ENCODE measurements around the gene EFR3B. TPM values are rescaled to one million over a fixed set of nuclear protein-coding genes. Genes with fewer than 3 reads are reported as not detected.

Gene EFR3B
- total RNA-seq, 1 experiment from 2014 or later, result not detected

- POLR2A ChIA-PET (ENCODE audit: unreplicated experiment), result no interaction called here
- DNase-seq, result no peak
- no peaks in the 10 kb centered on the region for H4K20me1 ChIP-seq (ENCODE audit: insufficient read depth)
- H3K36me3 ChIP-seq (ENCODE audit: low read depth), result no peaks in the 10 kb centered on the region
- H3K4me3 ChIP-seq, result no peak overlapping the region
- no peaks in the 10 kb centered on the region for H3F3A ChIP-seq (ENCODE audit: insufficient read depth, low read depth)
- no peaks in the 10 kb centered on the region for H3K9me3 ChIP-seq (ENCODE audit: insufficient read depth, low read depth)
- H3K4me2 ChIP-seq, result no peak overlapping the region
- H3K27ac ChIP-seq, result no peak overlapping the region
- no peaks in the 10 kb centered on the region for H3K79me2 ChIP-seq (ENCODE audit: low read depth)
- no peak for TF ChIP-seq EZH2 (IDR thresholded peaks at IDR 0.05; ENCODE audit: low read depth)
- no peak for TF ChIP-seq CTCF (conservative IDR thresholded peaks at IDR 0.05)
- no TSS peak for BruUV-seq (replicated peaks)
- H3K27me3 ChIP-seq (ENCODE audit: insufficient read depth, low read depth), result no peaks in the 10 kb centered on the region
- CTCF ChIA-PET, result no interaction called here
- H3K4me1 ChIP-seq (replicated peaks; ENCODE audit: insufficient read depth), result no peaks in the 10 kb centered on the region
- intact Hi-C loops (cut with micrococcal nuclease; ENCODE audit: unreplicated experiment), result no loop called here
- H3K9me2 ChIP-seq (ENCODE audit: insufficient read depth), result no peaks in the 10 kb centered on the region
- no peak overlapping the region for H2AFZ ChIP-seq
Observed at GRCh38 chr2:25202275-25202674, 160.4 kb downstream of the EFR3B start.

- CTCF ChIA-PET, result interaction anchor here (0.6 kb wide), 1 partner anchor 57 kb away, joined by 8 read pairs; no protein-coding TSS in a partner anchor
Observed at GRCh38 chr2:25204190-25204838, 162.4 kb downstream of the EFR3B start.

GRCh38 chr2:25207078-25207545, 165.2 kb downstream of the EFR3B start:
- Histone ChIP-seq H3K27ac (no peak overlapping the region), H2AFZ (no peak overlapping the region)

More at GRCh38 chr2:25204190-25204838, 162.4 kb downstream of the EFR3B start:
- intact Hi-C loops (cut with micrococcal nuclease; ENCODE audit: unreplicated experiment), result no loop called here
- Histone ChIP-seq H4K20me1 (ENCODE audit: insufficient read depth) (no peaks in the 10 kb centered on the region), H3K4me3 (no peak overlapping the region), H3K27me3 (ENCODE audit: insufficient read depth, low read depth) (no peaks in the 10 kb centered on the region), H3F3A (ENCODE audit: insufficient read depth, low read depth) (no peaks in the 10 kb centered on the region), H3K36me3 (ENCODE audit: low read depth) (no peaks in the 10 kb centered on the region), H3K79me2 (ENCODE audit: low read depth) (no peaks in the 10 kb centered on the region), H3K27ac (no peak overlapping the region), H3K9me2 (ENCODE audit: insufficient read depth) (no peaks in the 10 kb centered on the region), H3K4me1 (replicated peaks; ENCODE audit: insufficient read depth) (no peaks in the 10 kb centered on the region), H3K9me3 (ENCODE audit: insufficient read depth, low read depth) (no peaks in the 10 kb centered on the region), H2AFZ (no peak overlapping the region), H3K4me2 (no peak overlapping the region)
- POLR2A ChIA-PET (ENCODE audit: unreplicated experiment), result no interaction called here
- BruUV-seq (replicated peaks), result no TSS peak
- DNase-seq, result no peak
- no peak for TF ChIP-seq EZH2 (IDR thresholded peaks at IDR 0.05; ENCODE audit: low read depth)

More at GRCh38 chr2:25207078-25207545, 165.2 kb downstream of the EFR3B start:
- ChIA-PET POLR2A (ENCODE audit: unreplicated experiment) (no interaction called here), CTCF (no interaction called here)
- no peak for DNase-seq
- H3K4me2 ChIP-seq, result no peak overlapping the region
- no peaks in the 10 kb centered on the region for H4K20me1 ChIP-seq (ENCODE audit: insufficient read depth)
- no peaks in the 10 kb centered on the region for H3K36me3 ChIP-seq (ENCODE audit: low read depth)
- no peaks in the 10 kb centered on the region for H3K9me2 ChIP-seq (ENCODE audit: insufficient read depth)
- BruUV-seq (replicated peaks), result no TSS peak
- H3K4me3 ChIP-seq, result no peak overlapping the region
- no peaks in the 10 kb centered on the region for H3K9me3 ChIP-seq (ENCODE audit: insufficient read depth, low read depth)
- no peaks in the 10 kb centered on the region for H3K27me3 ChIP-seq (ENCODE audit: insufficient read depth, low read depth)
- intact Hi-C loops (cut with micrococcal nuclease; ENCODE audit: unreplicated experiment), result no loop called here
- H3F3A ChIP-seq (ENCODE audit: insufficient read depth, low read depth), result no peaks in the 10 kb centered on the region
- H3K4me1 ChIP-seq (replicated peaks; ENCODE audit: insufficient read depth), result no peaks in the 10 kb centered on the region
- TF ChIP-seq EZH2 (IDR thresholded peaks at IDR 0.05; ENCODE audit: low read depth), result no peak
- no peak for TF ChIP-seq CTCF (conservative IDR thresholded peaks at IDR 0.05)
- H3K79me2 ChIP-seq (ENCODE audit: low read depth), result no peaks in the 10 kb centered on the region

Other genes starting within 250 kb of the EFR3B start
- 23.6 and 28.7 TPM in 2 replicates for gene PTRHD1, start 248.7 kb upstream of the EFR3B start, total RNA-seq (2021)
- 21.3 and 33.0 TPM in 2 replicates for gene CENPO, start 248.7 kb upstream of the EFR3B start, total RNA-seq (2021)
- 46.3 and 47.4 TPM in 2 replicates for gene ADCY3, start 121.8 kb upstream of the EFR3B start, total RNA-seq (2021)
- gene DNAJC27, start 70.1 kb upstream of the EFR3B start, total RNA-seq (2021), result 5.1 and 6.3 TPM in 2 replicates
- not detected in 2 replicates for gene POMC, start 126.5 kb downstream of the EFR3B start, total RNA-seq (2021)

Measured in PC-9 (cell line).